GM12873 (cell line): ENCODE measurements around the gene BCL2L15.
A peak's percentile ranks its signal among the peaks of the same experiment; 100 is the strongest.

Experiments
- TF ChIP-seq, protein P1 (sequence below): IDR thresholded peaks from 2 replicates; pipeline ENCODE4 v1.5.1; 2012; ENCODE audit warnings: low read depth, mild to moderate bottlenecking, moderate library complexity, low read length, control low read depth; ENCODE audit not compliant: insufficient read depth; ENCODE audit errors: missing control alignments

The BCL2L15 gene

DNA sequence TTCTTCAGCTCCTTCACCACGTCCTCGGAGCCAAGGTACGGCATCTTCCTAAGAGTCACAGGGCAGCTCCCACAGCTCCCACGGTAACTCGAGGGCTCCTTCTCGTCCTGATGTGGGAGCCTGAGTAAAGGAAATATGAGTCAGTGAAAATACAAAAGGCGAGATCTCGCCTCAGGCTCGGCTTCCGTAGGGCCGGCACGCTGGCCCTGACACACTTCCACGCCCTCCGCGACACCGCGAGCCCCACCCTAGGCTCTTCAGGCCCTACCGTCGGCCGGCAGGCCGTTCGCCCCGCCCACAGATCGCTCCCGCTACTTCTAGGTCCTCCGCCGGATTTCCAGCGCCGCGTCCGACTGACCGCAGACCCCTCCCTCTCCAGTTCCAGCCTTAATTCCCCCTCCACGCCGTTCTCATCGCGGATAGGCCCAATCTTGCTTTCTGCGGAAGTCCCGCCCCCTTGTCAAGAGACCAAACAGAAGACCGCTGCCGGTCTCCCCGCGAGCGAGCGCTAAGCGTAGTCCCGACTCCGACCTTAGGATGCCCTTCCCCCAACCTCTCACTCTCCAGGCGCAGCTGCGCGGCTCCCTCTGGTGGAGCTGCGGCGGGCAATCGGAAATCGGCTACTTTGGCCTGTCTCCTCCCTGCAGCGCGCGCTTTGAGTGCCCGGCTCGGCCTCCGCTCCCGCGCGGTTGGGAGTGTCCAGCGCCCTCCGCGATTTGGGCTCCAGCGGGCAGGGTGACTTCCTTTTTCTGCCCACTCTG lies 17.5 kb upstream of the BCL2L15 start, which contains the start of the genes AP4B1 and DCLRE1B:
Gene AP4B1 (minus strand): TSS at position 126 of the 761 bp plus-strand sequence. CDS start 82 bp downstream, at position 44.
Gene DCLRE1B (plus strand): TSS at position 653 of the 761 bp plus-strand sequence. CDS start 261 bp downstream, outside the sequence.
- TF ChIP-seq, protein P1, sequence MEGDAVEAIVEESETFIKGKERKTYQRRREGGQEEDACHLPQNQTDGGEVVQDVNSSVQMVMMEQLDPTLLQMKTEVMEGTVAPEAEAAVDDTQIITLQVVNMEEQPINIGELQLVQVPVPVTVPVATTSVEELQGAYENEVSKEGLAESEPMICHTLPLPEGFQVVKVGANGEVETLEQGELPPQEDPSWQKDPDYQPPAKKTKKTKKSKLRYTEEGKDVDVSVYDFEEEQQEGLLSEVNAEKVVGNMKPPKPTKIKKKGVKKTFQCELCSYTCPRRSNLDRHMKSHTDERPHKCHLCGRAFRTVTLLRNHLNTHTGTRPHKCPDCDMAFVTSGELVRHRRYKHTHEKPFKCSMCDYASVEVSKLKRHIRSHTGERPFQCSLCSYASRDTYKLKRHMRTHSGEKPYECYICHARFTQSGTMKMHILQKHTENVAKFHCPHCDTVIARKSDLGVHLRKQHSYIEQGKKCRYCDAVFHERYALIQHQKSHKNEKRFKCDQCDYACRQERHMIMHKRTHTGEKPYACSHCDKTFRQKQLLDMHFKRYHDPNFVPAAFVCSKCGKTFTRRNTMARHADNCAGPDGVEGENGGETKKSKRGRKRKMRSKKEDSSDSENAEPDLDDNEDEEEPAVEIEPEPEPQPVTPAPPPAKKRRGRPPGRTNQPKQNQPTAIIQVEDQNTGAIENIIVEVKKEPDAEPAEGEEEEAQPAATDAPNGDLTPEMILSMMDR, result peak; percentile 68

GRCh38 chr1:113904293-113904673 lies 16.9 kb upstream of the BCL2L15 start:
- TF ChIP-seq, protein P1, result no peak

GRCh38 chr1:113903501-113904292 lies 16.3 kb upstream of the BCL2L15 start:
- TF ChIP-seq, protein P1, result no peak

DNA sequence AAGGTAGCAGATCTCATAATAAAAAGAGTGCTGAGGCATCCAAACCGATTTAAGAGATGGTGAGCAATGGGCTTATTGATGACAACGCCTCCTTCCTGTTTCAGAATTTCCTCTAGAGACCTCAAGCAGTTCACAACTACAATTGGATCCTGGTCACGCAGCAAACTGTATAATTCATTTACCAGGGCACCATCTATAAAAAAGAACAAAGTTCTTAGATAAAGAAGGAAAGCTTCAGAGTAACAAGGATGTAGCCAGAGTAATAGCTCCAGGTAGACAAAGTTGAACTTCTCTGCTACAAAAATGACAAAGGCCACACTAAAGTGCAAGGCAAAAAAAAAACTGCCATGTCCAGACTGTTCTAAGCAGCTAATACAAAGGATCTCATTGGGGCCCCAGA lies 13.8 kb upstream of the BCL2L15 start:
- TF ChIP-seq, protein P1, result no peak

DNA sequence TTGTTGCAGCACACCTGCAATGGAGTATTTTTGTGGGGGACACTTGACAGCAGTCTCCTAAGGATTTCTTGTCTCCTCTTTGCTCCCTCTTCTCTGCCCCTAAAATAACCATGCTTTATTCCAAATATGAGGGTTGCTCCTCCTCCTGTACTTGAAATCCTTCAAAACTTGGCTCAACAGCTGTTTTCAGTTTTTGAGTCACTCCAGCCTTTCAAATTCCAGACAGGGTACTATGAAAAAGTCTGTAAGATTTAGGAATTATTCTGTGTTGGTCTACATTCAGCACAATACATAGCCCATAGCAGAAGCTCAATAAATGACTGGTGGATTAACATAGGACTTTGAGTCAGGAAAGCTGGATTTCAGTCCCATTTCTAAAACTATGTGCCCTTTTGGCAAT lies 11.7 kb upstream of the BCL2L15 start:
- TF ChIP-seq, protein P1, result no peak

DNA sequence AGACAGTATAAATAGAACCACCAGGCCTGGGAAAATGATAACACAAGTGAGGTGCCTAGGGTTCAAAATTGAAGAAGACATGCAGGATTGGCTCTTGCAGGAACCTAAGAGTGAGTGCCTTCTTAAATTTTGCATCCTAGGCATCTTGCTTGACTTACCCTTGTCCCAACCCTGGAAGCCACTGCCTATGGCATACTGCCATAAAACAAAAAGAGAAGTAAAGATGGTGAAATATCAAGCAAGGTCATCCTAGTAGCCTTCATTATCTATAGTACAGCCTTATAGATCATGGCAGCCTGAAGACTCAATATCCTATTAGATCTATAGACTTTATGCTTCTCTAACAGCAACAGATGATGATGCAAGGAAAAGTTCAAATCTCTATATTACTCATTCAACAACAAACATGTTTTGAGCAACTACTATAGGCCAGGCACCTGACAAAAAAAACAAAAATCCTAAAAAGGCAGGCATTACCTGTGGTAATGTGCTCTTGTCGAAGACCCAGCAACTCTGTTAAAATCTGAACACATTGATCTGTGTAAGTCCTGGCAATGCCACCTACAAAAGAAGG lies 10.9 kb upstream of the BCL2L15 start:
- TF ChIP-seq, protein P1, result no peak

DNA sequence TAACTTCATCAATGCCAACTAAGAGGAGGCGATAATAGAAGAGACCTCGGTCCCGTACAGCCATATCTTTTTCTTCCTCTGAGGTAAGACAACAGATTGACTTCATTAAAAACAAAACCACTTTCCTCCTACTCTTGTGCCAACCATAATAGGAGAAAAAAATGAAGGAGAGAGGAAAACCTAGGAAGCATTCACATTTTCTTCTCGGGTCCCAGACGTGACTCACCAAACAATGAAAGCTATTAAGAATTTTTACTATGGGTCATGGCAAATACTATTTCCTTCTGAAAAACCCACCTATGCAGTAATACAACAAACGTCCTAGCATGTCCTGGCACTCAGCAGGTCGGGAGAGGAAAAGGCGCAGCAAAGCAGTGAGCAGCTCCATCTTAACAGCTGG lies 8.6 kb upstream of the BCL2L15 start:
- TF ChIP-seq, protein P1, result no peak
